IPS-11a (cell line): ENCODE measurements around the gene ATL3.
"Not testable (repeated sequence)": the region's sequence is repeated elsewhere in the genome, so short reads cannot be mapped to it uniquely, and the experiment has no call there.

Experiments
- H3K4me3 ChIP-seq: one replicate; pipeline ENCODE4 v1.5.1; 2013; ENCODE audit warnings: low read depth, low read length, control low read depth

Gene ATL3

GRCh38 chr11:63682066-63683021 lies 11.2 kb upstream of the ATL3 start:
- H3K4me3 ChIP-seq: peak overlapping the region; percentile 86

- peak within 1 kb of the TSS; percentile 86 for H3K4me3 ChIP-seq
These were observed 10.3 kb upstream of the ATL3 start, which contains the start of gene RTN3 for GRCh38 chr11:63681321-63682065. Gene RTN3 (plus strand): TSS chr11:63681500. CDS start chr11:63681637, 137 bp downstream.

GRCh38 chr11:63680834-63681320 lies 9.7 kb upstream of the ATL3 start:
- H3K4me3 ChIP-seq: peak overlapping the region; percentile 86

GRCh38 chr11:63673579-63673978 lies 2.4 kb upstream of the ATL3 start:
- H3K4me3 ChIP-seq: no peak overlapping the region

- H3K4me3 ChIP-seq: no peak overlapping the region
These were observed 1.9 kb upstream of the ATL3 start for GRCh38 chr11:63672936-63673539.

- H3K4me3 ChIP-seq: no peak overlapping the region
These were observed 934 bp upstream of the ATL3 start for GRCh38 chr11:63672156-63672463.

GRCh38 chr11:63670433-63671321 lies 499 bp downstream of the ATL3 start:
- H3K4me3 ChIP-seq: peak overlapping the region; percentile 40

GRCh38 chr11:63670096-63670432 lies 1.1 kb downstream of the ATL3 start:
- H3K4me3 ChIP-seq: no peak overlapping the region

- no peak overlapping the region for H3K4me3 ChIP-seq
These were observed 3.0 kb downstream of the ATL3 start for GRCh38 chr11:63667995-63668795.

GRCh38 chr11:63666874-63667273 lies 4.3 kb downstream of the ATL3 start:
- H3K4me3 ChIP-seq: no peak overlapping the region

- H3K4me3 ChIP-seq: no peak overlapping the region
These were observed 7.4 kb downstream of the ATL3 start for GRCh38 chr11:63663809-63664208.

GRCh38 chr11:63660972-63661371 lies 10.2 kb downstream of the ATL3 start:
- H3K4me3 ChIP-seq: no peak overlapping the region

- no peak overlapping the region for H3K4me3 ChIP-seq
These were observed 18.5 kb downstream of the ATL3 start for GRCh38 chr11:63652671-63653070.

GRCh38 chr11:63643205-63643604 lies 28.0 kb downstream of the ATL3 start:
- H3K4me3 ChIP-seq: no peak overlapping the region

GRCh38 chr11:63641727-63642126 lies 29.4 kb downstream of the ATL3 start:
- no peak overlapping the region for H3K4me3 ChIP-seq

GRCh38 chr11:63639199-63639832 lies 31.9 kb downstream of the ATL3 start:
- no peak overlapping the region for H3K4me3 ChIP-seq

- H3K4me3 ChIP-seq: not testable (repeated sequence)
These were observed 32.7 kb downstream of the ATL3 start for GRCh38 chr11:63638436-63638835.

- no peak overlapping the region for H3K4me3 ChIP-seq
These were observed 35.3 kb downstream of the ATL3 start for GRCh38 chr11:63635762-63636465.

GRCh38 chr11:63629426-63629825 lies 41.8 kb downstream of the ATL3 start:
- no peak overlapping the region for H3K4me3 ChIP-seq
